Endothelial cell of umbilical vein (primary cell): ENCODE data around the gene PELI2.

Experiments used
- EZH2 ChIP-seq: IDR thresholded peaks from 2 replicates; pipeline ENCODE4 v1.6.1; 2012; ENCODE audit warnings: borderline replicate concordance, low read depth, mild to moderate bottlenecking, moderate library complexity, low read length, inconsistent platforms; ENCODE audit not compliant: severe bottlenecking
- FOS ChIP-seq: IDR thresholded peaks from 2 replicates; pipeline ENCODE4 v1.6.1; 2011; ENCODE audit warnings: mild to moderate bottlenecking, low read length, moderate library complexity, borderline replicate concordance; ENCODE audit not compliant: insufficient read depth
- TF ChIP-seq, protein P1 (sequence below), 2 donors: IDR thresholded peaks; 1 replicate in 1 of 2; 2 replicates in 1 of 2; pipeline ENCODE4 v1.5.1; 2011; ENCODE audit warnings: low read length in 2 of 2, mild to moderate bottlenecking in 2 of 2, moderate library complexity in 2 of 2, control low read depth in 1 of 2, inconsistent platforms in 1 of 2, low read depth in 1 of 2; ENCODE audit not compliant: insufficient read depth in 1 of 2; ENCODE audit errors: extremely low read depth in 1 of 2

DNA sequence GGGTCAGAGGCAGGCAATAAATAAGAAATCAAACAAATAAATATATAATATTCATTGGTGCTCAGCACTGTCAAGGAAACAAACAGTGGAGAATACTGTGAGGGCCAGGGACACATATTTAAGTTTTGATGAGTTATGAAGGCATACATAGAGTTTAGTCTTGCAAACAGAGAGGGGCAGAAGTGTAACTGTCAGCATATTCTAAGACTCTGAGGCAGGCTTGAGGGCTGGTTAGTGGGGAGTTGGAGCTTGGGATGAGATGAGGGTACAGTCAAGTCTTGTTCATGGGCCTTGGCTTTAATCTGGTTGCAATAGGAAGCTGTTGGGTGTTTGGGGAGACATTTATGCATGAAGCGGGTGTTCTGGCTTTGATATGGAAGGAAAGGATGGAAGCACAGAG, 78.9 kb downstream of the PELI2 start:
- TF ChIP-seq, protein P1, sequence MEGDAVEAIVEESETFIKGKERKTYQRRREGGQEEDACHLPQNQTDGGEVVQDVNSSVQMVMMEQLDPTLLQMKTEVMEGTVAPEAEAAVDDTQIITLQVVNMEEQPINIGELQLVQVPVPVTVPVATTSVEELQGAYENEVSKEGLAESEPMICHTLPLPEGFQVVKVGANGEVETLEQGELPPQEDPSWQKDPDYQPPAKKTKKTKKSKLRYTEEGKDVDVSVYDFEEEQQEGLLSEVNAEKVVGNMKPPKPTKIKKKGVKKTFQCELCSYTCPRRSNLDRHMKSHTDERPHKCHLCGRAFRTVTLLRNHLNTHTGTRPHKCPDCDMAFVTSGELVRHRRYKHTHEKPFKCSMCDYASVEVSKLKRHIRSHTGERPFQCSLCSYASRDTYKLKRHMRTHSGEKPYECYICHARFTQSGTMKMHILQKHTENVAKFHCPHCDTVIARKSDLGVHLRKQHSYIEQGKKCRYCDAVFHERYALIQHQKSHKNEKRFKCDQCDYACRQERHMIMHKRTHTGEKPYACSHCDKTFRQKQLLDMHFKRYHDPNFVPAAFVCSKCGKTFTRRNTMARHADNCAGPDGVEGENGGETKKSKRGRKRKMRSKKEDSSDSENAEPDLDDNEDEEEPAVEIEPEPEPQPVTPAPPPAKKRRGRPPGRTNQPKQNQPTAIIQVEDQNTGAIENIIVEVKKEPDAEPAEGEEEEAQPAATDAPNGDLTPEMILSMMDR (IDR thresholded peaks at IDR 0.05; ENCODE audit: extremely low read depth in 1 of 2, insufficient read depth in 1 of 2, low read depth in 1 of 2, low read length in 2 of 2) = no peak
- no peak for TF ChIP-seq EZH2
- TF ChIP-seq FOS = no peak
